ENCODE data around the gene PSMG4.

GRCh38 chr6:3287976-3288707, 29.4 kb downstream of the PSMG4 start:
- no peak for TF ChIP-seq HDGF (IDR thresholded peaks at IDR 0.05; ENCODE audit: borderline replicate concordance)
- no peak for TF ChIP-seq FOXK2 (IDR thresholded peaks at IDR 0.05)
- no peak for TF ChIP-seq TARDBP (IDR thresholded peaks at IDR 0.05)
- no peak for TF ChIP-seq LEF1 (IDR thresholded peaks at IDR 0.05; ENCODE audit: borderline replicate concordance)
- no peak for TF ChIP-seq NFRKB (IDR thresholded peaks at IDR 0.05)
- no peak for TF ChIP-seq FOXM1 (IDR thresholded peaks at IDR 0.05; ENCODE audit: borderline replicate concordance)
- TF ChIP-seq PKNOX1 (IDR thresholded peaks at IDR 0.05): no peak
- TF ChIP-seq SP1 (IDR thresholded peaks at IDR 0.05): no peak
- TF ChIP-seq ZNF384 (IDR thresholded peaks at IDR 0.05): no peak
- no peak for TF ChIP-seq CTBP1 (IDR thresholded peaks at IDR 0.05; ENCODE audit: borderline replicate concordance)
- no peak for TF ChIP-seq FOXA1 (IDR thresholded peaks at IDR 0.05)
